PC-3 (cell line): ENCODE measurements around the gene UBR4.

ENCODE experiments used
- CTCF ChIP-seq: fragments of 300-600 bp; sonication (generic); conservative IDR thresholded peaks from 2 replicates; pipeline ENCODE4 v1.5.1; 2017; ENCODE audit warnings: antibody characterized with exemption, low read depth, mild to moderate bottlenecking, low read length
- EZH2 ChIP-seq: fragments of 300-600 bp; sonication (generic); IDR thresholded peaks from one replicate; pipeline ENCODE4 v1.6.1; 2017; ENCODE audit warnings: antibody characterized with exemption, mild to moderate bottlenecking, low read length; ENCODE audit not compliant: unreplicated experiment

GRCh38 chr1:19258353-19258752, 48.3 kb upstream of the UBR4 start:
- TF ChIP-seq EZH2 (no peak), CTCF (no peak)
